HG02970 (cell line): ENCODE data around the gene NBEA.
"Not testable (repeated sequence)": the region's sequence is repeated elsewhere in the genome, so short reads cannot be mapped to it uniquely, and the experiment has no call there.

Experiments used
- ATAC-seq: cut with Tn5 transposase; IDR thresholded peaks from one replicate; pipeline ENCODE4 v1.9.1; 2021; ENCODE audit warnings: mild to moderate bottlenecking, moderate library complexity, moderate number of reproducible peaks; ENCODE audit not compliant: unreplicated experiment, low FRiP score

The NBEA gene

DNA sequence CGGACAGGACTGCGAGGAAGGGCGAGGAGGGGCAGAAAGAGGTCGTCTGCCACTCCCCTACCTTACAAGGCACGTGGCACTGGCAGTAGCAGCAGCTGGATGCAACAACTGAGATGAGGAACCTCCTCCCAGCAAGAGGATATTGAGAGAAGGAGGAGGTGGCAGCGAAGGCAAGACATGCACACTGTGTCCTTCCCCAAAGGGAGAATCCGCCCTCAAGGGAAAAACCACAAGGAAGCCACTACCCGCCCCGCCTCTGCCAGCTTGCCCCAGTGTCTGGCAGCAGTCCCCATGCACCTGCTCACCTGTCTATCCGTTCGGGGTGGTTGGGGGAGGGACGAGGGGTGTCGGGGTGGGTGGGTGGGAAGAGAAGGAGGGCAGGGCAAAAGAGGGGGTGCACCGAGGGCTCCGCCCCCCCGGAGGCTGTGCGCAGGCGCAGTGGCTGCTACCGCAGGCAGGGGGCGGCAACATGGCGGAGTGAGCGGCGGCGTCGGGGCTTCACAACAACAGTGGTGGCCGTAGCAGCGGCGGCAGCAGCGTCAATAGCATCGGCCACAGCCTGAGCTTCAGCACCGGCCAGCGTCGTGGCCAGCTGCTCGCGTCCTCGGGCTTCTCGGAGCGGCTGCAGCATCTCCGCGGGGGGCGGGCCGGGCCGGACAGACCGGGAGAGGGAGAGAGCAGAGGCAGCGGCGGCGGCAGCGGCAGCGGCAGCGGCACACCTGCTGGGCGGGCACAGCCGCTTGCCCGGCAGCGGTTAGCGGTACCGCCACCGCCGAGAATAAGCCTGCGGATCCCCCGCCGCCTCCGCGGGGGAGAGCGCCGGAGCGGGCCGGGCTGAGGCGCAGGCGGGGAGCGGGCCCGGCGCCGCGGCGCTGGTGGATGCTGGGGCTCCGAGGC, at the start of gene NBEA:
Gene NBEA, plus strand, starts transcription at position 436 of the 897 bp plus-strand sequence. CDS start 551 bp downstream, outside the sequence.
- peak; percentile 63 for ATAC-seq

DNA sequence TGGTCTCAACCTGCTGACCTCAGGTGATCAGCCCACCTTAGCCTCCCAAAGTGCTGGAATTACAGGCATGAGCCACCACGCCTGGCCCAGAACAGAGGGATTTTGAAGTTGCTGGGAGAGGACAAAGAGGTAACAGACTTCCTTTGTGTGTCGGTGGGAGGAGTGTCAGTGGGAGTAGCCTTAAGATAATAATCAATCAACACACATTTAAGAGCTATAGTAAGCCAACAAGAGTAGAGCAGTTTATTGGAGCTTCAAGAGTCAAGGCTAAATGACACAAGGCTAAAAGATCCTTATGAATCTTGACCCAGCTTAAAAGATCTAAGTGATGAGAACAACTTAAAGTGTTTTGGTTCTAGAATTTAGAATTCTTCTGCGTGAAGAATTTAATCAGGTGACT, 47.3 kb upstream of the NBEA start:
- no peak for ATAC-seq

DNA sequence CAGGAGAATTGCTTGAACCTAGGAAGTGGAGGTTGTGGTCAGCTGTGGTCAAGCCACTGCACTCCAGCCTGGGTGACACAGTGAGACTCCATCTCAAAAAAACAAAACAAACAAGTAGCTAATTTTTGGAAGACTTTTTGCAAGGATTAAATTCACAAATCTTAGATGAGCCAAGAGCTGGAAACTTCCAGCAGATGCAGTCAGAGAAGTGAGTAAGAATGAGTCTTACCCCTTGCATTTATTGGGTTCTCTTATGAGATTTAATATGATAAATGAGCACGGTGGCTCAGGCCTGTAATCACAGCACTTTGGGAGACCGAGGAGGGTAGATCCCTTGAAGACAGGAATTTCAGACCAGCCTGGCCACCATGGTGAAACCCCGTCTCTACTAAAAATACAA, 44.9 kb upstream of the NBEA start:
- no peak for ATAC-seq

GRCh38 chr13:34899888-34900287, 42.2 kb upstream of the NBEA start:
- ATAC-seq = no peak

DNA sequence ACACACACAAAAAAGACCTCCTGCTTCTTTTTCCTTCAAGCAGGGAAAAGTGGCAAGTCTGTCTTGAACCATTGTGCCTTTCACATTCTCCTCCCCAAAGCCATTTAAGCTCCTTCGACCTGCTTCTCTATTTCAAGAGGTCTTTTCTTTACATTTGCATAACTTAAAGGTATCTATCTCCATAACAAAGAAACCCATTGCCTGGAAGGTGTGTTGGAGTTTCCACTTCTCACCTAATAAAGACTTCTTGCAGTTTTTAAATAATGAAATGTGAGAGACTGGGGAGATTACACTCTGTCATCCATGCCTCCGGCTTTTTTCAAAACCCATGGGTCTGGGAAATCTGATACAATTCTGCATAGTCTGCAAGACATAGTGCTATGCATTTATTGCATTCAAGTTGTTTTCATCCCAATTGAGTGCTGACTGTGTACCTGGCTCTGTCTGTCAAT, 41.8 kb upstream of the NBEA start:
- ATAC-seq = no peak

DNA sequence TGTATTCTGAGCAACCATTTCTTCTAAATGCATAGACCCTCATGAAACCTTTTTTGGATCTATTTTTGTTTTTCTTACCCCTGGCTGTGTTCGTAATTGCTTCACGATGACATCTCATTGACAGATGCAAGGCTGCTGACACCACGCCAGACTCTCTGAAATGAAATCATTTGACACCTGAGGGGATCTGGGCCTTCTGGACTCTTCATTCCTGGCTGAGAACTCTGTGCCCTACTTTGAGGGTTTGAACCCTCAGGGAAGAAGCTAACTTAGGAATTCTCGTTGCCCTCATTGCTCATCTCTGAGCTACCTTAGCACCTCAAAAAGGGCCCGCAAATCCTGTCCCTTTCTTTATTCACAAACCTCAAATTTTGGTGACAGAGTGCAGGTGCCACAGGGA, 40.5 kb upstream of the NBEA start:
- ATAC-seq = no peak

DNA sequence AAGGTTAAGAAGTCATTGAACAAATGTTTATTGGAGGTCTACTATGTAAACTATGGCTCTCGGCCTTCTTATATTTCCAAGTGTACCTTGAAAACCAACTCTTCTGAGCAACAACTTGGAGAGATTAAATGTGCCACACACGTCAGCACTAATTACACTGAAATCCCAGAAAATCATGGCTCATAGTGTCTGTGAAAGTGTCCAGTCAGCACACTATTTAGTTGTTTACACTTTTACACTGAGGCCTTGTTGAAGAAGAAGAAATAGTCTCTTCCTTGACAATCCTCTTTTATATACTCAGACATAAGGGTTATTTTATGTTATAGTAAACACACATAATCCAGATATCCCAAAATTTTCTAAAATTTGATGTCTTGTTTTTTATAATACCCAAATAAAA, 30.9 kb upstream of the NBEA start:
- no peak for ATAC-seq

- no peak for ATAC-seq
These were observed 29.0 kb upstream of the NBEA start for GRCh38 chr13:34913040-34913439.

DNA sequence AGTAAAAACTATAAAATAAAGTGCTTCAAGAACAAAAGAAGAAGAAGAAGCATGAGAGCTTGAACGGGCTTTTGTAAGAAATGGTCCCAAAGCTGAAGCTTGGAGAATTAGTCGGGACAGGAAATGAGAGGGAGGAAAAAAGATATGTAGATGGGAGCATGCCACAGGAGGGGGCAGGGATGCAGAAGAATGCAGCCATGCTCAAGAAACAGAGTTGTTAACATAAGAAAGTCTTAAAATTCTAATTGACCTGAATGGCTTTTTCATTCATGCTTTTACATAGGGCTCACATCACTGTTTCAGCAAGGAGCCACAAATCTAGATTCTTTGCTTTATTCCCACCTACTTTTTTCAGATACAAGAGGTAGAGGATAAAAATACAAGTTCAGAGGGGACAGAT, 27.7 kb upstream of the NBEA start:
- no peak for ATAC-seq

- no peak for ATAC-seq
These were observed 15.6 kb upstream of the NBEA start for GRCh38 chr13:34926508-34926907.

DNA sequence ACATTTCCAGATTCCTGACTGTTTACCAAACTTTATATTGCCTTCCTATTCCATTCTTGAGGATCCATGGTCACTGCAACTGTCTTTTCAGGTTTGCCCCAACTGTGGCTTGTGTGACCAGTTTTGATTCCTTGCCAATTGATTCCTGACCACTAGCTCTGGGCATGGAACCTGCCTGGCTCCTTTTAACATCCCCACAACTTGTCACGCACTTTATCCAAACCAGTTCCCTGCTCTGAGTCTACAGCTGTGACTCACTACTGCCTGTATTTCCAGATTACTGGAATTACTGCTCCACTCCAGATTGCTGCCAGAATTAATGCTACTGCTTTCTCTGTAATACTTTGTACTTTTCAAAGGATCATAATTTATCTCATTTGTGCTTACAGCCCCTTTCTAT, 13.4 kb upstream of the NBEA start:
- ATAC-seq = not testable (repeated sequence)

- ATAC-seq = no peak
These were observed 10.5 kb upstream of the NBEA start for GRCh38 chr13:34931572-34931971.

DNA sequence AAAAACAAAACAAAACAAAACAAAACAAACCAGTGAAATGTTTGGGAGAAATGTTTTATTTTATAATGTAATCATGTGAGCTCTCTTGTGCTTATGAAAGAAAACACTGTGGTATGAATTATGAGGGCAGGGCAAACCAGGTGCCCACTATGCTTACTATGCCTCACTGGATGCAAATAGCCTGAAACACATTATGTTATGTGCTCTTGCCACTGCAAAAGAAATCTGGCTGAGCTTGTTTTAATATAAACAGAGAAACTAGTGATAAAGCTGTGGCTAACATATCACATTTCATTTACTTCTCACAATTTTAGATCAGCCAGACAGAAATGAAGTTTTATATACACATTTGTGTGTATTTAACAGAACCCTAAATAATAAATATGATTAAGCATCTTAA, 8.7 kb upstream of the NBEA start:
- ATAC-seq = no peak

DNA sequence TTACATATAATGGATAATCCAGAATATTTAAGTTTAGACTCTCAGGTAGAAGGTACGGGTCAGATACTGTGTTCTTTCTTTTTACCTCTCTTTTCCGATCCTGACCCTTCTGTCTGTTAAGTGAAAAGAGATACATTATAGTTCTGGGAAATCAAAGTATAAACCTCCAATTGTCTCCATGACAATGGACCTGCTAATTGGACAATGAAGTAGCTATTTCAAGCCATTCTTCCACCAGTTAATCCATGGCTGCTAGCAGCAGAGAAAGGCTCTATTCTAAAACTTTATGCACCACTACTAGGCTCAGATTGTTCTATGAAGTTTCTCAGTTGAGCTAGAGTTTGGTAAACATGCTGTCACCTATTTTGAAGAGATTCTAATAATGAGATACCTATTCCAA, 8.3 kb upstream of the NBEA start:
- ATAC-seq = no peak

GRCh38 chr13:34935841-34936240, 6.2 kb upstream of the NBEA start:
- ATAC-seq = no peak

DNA sequence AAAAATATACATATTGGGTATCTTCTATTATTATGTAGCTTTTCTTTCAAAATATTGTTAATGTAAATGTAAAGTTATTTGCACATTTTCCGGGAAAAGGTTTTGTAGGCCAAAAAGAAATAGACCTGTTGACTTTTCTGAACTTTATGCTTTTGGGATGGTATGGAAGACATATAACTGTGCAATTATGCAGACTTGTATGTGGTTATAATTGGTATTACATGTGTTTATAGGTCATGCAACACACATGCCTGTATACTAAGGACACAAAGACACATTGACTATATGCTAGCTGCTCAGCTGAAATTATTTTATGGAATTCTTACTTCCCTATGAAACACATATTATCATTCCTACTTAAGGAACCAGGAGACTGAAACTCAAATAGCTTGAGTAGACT, 2.3 kb upstream of the NBEA start:
- no peak for ATAC-seq

GRCh38 chr13:34941436-34941834, 635 bp upstream of the NBEA start:
- ATAC-seq = no peak

DNA sequence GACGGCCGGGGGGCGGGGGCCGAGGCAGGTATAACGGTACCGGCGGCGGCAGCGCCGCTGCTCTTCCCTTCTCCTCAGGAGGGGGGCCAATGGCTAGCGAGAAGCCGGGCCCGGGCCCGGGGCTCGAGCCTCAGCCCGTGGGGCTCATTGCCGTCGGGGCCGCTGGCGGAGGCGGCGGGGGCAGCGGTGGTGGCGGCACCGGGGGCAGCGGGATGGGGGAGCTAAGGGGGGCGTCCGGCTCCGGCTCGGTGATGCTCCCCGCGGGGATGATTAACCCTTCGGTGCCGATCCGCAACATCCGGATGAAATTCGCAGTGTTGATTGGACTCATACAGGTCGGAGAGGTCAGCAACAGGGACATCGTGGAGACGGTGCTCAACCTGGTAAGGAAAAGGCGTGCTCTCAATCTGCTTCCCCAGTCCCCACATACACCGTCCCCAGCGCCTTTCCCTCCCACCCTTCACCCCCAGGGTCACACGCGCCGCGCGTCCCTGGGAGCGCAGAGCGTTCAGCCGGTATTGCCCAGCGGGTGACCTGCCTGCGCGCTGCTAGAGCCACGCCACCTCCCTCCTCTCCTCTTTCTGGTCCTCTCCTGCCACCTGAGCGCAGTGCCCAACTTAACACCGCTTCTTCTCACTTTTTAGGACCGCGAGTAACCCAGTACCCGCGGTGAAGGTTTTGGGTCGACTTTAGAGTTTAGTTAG, 814 bp downstream of the NBEA start:
- no peak for ATAC-seq

DNA sequence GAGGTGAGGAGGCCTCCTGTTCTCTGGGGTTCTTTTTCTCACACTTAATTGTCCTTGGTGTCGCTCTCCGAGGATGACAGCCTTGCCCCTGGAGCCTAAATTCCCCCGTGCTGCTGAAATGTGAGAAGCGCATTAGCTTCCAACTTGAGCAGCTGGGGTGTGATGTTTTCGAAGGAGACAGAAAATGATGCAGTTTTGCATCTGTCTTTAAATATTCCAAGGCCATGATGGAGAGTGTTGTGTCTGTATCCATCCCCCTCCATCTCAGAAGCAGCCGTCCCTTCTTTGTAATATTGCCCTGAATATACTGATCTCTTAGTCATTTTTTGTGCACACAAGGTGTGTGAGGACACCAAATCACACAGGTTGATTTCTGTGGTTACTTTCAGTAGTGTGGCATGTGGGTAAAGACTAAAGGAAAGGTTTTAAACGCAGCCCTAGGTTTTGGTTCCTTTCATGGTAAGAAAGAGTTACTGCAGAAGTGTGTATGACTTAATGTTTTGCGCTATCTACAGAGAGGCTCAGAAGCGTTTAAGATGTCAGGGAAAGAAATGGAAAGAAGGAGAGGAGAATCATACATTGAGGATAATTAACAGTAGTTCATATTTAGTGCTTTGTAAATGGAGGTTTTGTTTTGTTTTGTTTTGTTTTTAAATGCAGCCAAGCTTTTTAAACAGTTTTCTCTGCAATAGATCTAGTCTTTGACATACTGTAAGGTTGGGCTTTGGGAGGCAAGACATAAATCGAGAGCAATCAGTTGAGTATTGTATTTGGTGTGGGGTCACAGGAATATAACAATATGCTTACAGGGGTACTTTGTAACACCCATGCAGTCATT, 1.6 kb downstream of the NBEA start:
- no peak for ATAC-seq

GRCh38 chr13:34944274-34944634, 2.2 kb downstream of the NBEA start:
- ATAC-seq = no peak

DNA sequence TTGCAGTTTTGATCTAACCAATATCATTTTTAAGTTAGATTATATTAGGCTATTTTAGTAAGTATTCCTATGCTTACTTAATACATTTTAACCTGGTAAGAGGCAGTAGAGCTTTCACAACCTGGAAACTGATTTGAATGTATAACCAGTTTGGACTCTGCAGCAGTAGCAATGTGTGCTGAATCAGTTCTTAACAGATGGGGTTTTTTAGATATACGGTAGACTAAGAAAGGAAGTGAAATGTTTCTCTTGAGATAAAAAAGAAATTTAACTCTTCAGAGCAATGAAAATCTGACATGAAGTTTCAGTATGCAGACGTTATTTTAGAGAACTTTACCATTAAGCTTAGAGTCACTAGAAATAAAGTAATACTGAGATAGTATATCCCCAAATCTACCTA, 2.7 kb downstream of the NBEA start:
- no peak for ATAC-seq
